Panc1 (cell line): Measurements from ENCODE around the gene PSMD6.

Source experiments
- POLR2AphosphoS5 ChIP-seq: IDR thresholded peaks from 2 replicates; pipeline ENCODE4 v1.6.1; 2012; ENCODE audit warnings: mild to moderate bottlenecking, low read depth, low read length, moderate library complexity
- TCF7L2 ChIP-seq: IDR thresholded peaks from 2 replicates; pipeline ENCODE4 v1.6.1; 2011; ENCODE audit warnings: mild to moderate bottlenecking, low read depth, low read length, inconsistent platforms
- TF ChIP-seq, protein P1 (sequence below): fragments of 450-650 bp; IDR thresholded peaks from 2 replicates; pipeline ENCODE4 v1.5.1; 2017; ENCODE audit warnings: mild to moderate bottlenecking
- TF ChIP-seq, protein P2 (sequence below), 2 experiments: IDR thresholded peaks; 2 replicates each; pipeline ENCODE4 v1.6.1; 2011 to 2012; ENCODE audit warnings: low read depth in 2 of 2, control low read depth in 1 of 2, low read length in 1 of 2, mild to moderate bottlenecking in 1 of 2, moderate library complexity in 1 of 2; ENCODE audit not compliant: insufficient read depth in 1 of 2

DNA sequence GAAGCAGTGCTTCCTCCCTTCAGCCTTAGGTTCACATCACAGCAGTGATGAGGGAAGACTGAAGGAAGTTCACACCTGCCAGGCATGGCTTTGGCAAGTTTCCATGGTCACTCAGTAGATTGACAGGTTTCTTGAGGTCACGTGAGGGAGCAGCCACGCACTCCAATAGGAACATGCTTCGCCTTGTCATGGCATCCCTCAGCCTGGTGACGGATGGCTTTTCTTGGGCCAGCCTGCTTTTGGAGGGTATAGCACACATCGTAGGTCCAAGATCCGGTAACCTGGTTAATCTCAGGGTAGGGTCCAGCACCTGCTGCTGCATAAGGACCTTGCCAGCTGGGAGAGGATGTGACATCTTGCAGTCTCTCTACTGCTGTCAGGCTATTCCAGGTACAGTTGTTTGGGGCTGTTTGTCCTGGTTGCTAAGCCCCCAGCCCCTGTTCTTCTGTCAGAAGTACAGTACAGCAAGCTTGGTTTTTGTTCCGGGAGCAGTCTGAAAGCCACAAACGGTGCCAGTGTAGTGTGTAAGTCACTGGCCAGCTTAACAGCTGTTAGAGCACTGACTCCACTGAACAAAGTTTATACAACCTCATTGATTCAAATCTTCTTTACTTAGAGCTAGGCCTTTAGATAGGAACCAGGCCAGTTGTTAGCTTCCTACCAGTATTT is 42.3 kb downstream of the PSMD6 start:
- TF ChIP-seq, protein P1, sequence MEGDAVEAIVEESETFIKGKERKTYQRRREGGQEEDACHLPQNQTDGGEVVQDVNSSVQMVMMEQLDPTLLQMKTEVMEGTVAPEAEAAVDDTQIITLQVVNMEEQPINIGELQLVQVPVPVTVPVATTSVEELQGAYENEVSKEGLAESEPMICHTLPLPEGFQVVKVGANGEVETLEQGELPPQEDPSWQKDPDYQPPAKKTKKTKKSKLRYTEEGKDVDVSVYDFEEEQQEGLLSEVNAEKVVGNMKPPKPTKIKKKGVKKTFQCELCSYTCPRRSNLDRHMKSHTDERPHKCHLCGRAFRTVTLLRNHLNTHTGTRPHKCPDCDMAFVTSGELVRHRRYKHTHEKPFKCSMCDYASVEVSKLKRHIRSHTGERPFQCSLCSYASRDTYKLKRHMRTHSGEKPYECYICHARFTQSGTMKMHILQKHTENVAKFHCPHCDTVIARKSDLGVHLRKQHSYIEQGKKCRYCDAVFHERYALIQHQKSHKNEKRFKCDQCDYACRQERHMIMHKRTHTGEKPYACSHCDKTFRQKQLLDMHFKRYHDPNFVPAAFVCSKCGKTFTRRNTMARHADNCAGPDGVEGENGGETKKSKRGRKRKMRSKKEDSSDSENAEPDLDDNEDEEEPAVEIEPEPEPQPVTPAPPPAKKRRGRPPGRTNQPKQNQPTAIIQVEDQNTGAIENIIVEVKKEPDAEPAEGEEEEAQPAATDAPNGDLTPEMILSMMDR, result no peak
- TF ChIP-seq TCF7L2 (no peak), POLR2AphosphoS5 (no peak)
- TF ChIP-seq, protein P2, sequence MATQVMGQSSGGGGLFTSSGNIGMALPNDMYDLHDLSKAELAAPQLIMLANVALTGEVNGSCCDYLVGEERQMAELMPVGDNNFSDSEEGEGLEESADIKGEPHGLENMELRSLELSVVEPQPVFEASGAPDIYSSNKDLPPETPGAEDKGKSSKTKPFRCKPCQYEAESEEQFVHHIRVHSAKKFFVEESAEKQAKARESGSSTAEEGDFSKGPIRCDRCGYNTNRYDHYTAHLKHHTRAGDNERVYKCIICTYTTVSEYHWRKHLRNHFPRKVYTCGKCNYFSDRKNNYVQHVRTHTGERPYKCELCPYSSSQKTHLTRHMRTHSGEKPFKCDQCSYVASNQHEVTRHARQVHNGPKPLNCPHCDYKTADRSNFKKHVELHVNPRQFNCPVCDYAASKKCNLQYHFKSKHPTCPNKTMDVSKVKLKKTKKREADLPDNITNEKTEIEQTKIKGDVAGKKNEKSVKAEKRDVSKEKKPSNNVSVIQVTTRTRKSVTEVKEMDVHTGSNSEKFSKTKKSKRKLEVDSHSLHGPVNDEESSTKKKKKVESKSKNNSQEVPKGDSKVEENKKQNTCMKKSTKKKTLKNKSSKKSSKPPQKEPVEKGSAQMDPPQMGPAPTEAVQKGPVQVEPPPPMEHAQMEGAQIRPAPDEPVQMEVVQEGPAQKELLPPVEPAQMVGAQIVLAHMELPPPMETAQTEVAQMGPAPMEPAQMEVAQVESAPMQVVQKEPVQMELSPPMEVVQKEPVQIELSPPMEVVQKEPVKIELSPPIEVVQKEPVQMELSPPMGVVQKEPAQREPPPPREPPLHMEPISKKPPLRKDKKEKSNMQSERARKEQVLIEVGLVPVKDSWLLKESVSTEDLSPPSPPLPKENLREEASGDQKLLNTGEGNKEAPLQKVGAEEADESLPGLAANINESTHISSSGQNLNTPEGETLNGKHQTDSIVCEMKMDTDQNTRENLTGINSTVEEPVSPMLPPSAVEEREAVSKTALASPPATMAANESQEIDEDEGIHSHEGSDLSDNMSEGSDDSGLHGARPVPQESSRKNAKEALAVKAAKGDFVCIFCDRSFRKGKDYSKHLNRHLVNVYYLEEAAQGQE (IDR thresholded peaks at IDR 0.05; ENCODE audit: insufficient read depth in 1 of 2, low read depth in 2 of 2, low read length in 1 of 2), result no peak
